H1 (cell line): Measurements from ENCODE around the gene CD38. TPM values are rescaled to one million over a fixed set of nuclear protein-coding genes. Genes with fewer than 3 reads are reported as not detected.
"Not testable (repeated sequence)": the region's sequence is repeated elsewhere in the genome, so short reads cannot be mapped to it uniquely, and the experiment has no call there.

Source experiments
- CTCF ChIA-PET: fragments of 300-600 bp; sonication (Branson Sonifier 250); formaldehyde crosslinking; loops from one replicate; lab custom pipeline; 2021; ENCODE audit not compliant: partially characterized antibody; lab: Charles Lee
- POLR2A ChIA-PET: fragments of 300-600 bp; sonication (Branson Sonifier 250); formaldehyde crosslinking; loops from one replicate; lab custom pipeline; 2021; ENCODE audit warnings: inconsistent platforms; ENCODE audit not compliant: partially characterized antibody; lab: Charles Lee
- DNase-seq, 2 experiments: peaks; one replicate each; pipeline versions ENCODE4 v3.0.0 to v3.0.0-alpha.2; 2010 to 2022; ENCODE audit warnings: low spot score in 2 of 2, low read depth in 1 of 2, mixed read lengths in 1 of 2
- FAIRE-seq: peaks from 2 replicates; lab custom pipeline; 2011; peaks lifted over from hg19 to GRCh38; lab: Jason Lieb, UNC
- H2AFZ ChIP-seq: 2 replicates; pipeline ENCODE4 v1.8.1; 2012; ENCODE audit warnings: low read length, inconsistent platforms
- H2AK5ac ChIP-seq: 2 replicates; pipeline ENCODE4 v1.6.1; 2013; ENCODE audit warnings: low read depth, low read length
- H2BK120ac ChIP-seq: replicated peaks from 2 replicates; pipeline ENCODE3; 2013; ENCODE audit warnings: low read depth, low read length, inconsistent platforms
- H2BK12ac ChIP-seq: 2 replicates; pipeline ENCODE4 v1.6.1; 2013; ENCODE audit warnings: low read depth, low read length
- H2BK15ac ChIP-seq: 2 replicates; pipeline ENCODE4 v1.6.1; 2013; ENCODE audit warnings: low read length
- H2BK20ac ChIP-seq: 2 replicates; pipeline ENCODE4 v1.6.1; 2013; ENCODE audit warnings: low read length
- H2BK5ac ChIP-seq: 2 replicates; pipeline ENCODE4 v1.6.1; 2013; ENCODE audit warnings: low read depth, low read length
- H3K14ac ChIP-seq: 2 replicates; pipeline ENCODE4 v1.6.1; 2013; ENCODE audit warnings: inconsistent platforms; ENCODE audit not compliant: insufficient read length
- H3K18ac ChIP-seq: 2 replicates; pipeline ENCODE4 v1.6.1; 2013; ENCODE audit warnings: low read length; ENCODE audit errors: extremely low read depth
- H3K23ac ChIP-seq: 2 replicates; pipeline ENCODE4 v1.6.1; 2013; ENCODE audit warnings: inconsistent platforms; ENCODE audit not compliant: insufficient read length
- H3K23me2 ChIP-seq: 2 replicates; pipeline ENCODE4 v1.6.1; 2013; ENCODE audit warnings: low read depth, low read length
- H3K27ac ChIP-seq: 2 replicates; pipeline ENCODE4 v1.6.1; 2011; ENCODE audit warnings: low read depth, low read length, inconsistent platforms
- H3K27me3 ChIP-seq, 4 experiments: replicated peaks in 1 of 4; 1 replicate in 1 of 4; 2 replicates in 3 of 4; pipeline versions ENCODE4 v1.6.1 to v1.8.1; 2011 to 2013; ENCODE audit warnings: low read length in 3 of 4, mild to moderate bottlenecking in 3 of 4, inconsistent platforms in 2 of 4, mixed read lengths in 2 of 4, moderate library complexity in 1 of 4; ENCODE audit not compliant: control insufficient read depth in 3 of 4, insufficient read depth in 3 of 4; ENCODE audit errors: extremely low read depth in 1 of 4
- H3K36me3 ChIP-seq, 4 experiments: 2 replicates each; pipeline versions ENCODE4 v1.6.1 to v1.8.1; 2011 to 2013; ENCODE audit warnings: mild to moderate bottlenecking in 4 of 4, low read length in 3 of 4, moderate library complexity in 2 of 4, control low read depth in 1 of 4, inconsistent platforms in 1 of 4; ENCODE audit not compliant: insufficient read depth in 4 of 4, control insufficient read depth in 2 of 4
- H3K4ac ChIP-seq: replicated peaks from 2 replicates; pipeline ENCODE3; 2013; ENCODE audit warnings: low read length, low read depth, mixed read lengths, inconsistent platforms; ENCODE audit not compliant: insufficient read length
- H3K4me1 ChIP-seq, 4 experiments: replicated peaks in 1 of 4; 1 replicate in 1 of 4; 2 replicates in 3 of 4; pipeline versions ENCODE4 v1.6.1 to v1.8.1; 2011 to 2013; ENCODE audit warnings: low read length in 3 of 4, inconsistent platforms in 2 of 4, mixed read lengths in 1 of 4; ENCODE audit not compliant: insufficient read depth in 4 of 4, control insufficient read depth in 3 of 4
- H3K4me2 ChIP-seq, 2 experiments: 2 replicates each; pipeline versions ENCODE4 v1.6.1 to v1.8.1; 2011 to 2013; ENCODE audit warnings: low read depth in 2 of 2, low read length in 2 of 2, control low read depth in 1 of 2, inconsistent platforms in 1 of 2, mild to moderate bottlenecking in 1 of 2; ENCODE audit not compliant: insufficient read depth in 1 of 2
- H3K4me3 ChIP-seq, 4 experiments: fragments of 200-600, 300-600 bp in 1 of 4; sonication (generic), shearing (Covaris generic), sonication (Bioruptor Twin) in 1 of 4; 2 replicates each; pipeline versions ENCODE4 v1.5.1 to v1.8.1; 2011 to 2016; ENCODE audit warnings: low read length in 4 of 4, low read depth in 3 of 4, control low read depth in 2 of 4, inconsistent platforms in 2 of 4, mild to moderate bottlenecking in 2 of 4, mixed read lengths in 1 of 4, moderate library complexity in 1 of 4; ENCODE audit not compliant: insufficient read depth in 2 of 4; ENCODE audit errors: extremely low read depth in 1 of 4
- H3K56ac ChIP-seq: replicated peaks from 2 replicates; pipeline ENCODE3; 2013; ENCODE audit warnings: low read depth, mild to moderate bottlenecking, mixed read lengths, low read length, inconsistent platforms; ENCODE audit not compliant: insufficient read length
- H3K79me1 ChIP-seq: 2 replicates; pipeline ENCODE4 v1.6.1; 2013; ENCODE audit warnings: low read depth, low read length, control low read depth
- H3K79me2 ChIP-seq, 2 experiments: 2 replicates each; pipeline versions ENCODE4 v1.6.1 to v1.8.1; 2012 to 2013; ENCODE audit warnings: low read length in 2 of 2, mild to moderate bottlenecking in 2 of 2, inconsistent platforms in 1 of 2; ENCODE audit not compliant: insufficient read depth in 2 of 2, control insufficient read depth in 1 of 2
- H3K9ac ChIP-seq, 4 experiments: replicated peaks in 1 of 4; 1 replicate in 1 of 4; 2 replicates in 3 of 4; pipeline versions ENCODE4 v1.6.1 to v1.8.1; 2011 to 2013; ENCODE audit warnings: low read depth in 3 of 4, low read length in 3 of 4, control low read depth in 2 of 4, mild to moderate bottlenecking in 2 of 4, moderate library complexity in 2 of 4, inconsistent platforms in 1 of 4; ENCODE audit errors: extremely low read depth in 1 of 4
- H3K9me3 ChIP-seq, 2 experiments: 2 replicates each; pipeline versions ENCODE4 v1.6.1 to v1.8.1; 2012 to 2013; ENCODE audit warnings: mild to moderate bottlenecking in 2 of 2, moderate library complexity in 2 of 2, control low read depth in 1 of 2, inconsistent platforms in 1 of 2, low read depth in 1 of 2, low read length in 1 of 2, mixed read lengths in 1 of 2; ENCODE audit not compliant: insufficient read depth in 2 of 2
- H4K20me1 ChIP-seq, 2 experiments: replicated peaks in 1 of 2; 2 replicates each; pipeline versions ENCODE3 to v1.8.1; 2011 to 2013; ENCODE audit warnings: inconsistent platforms in 2 of 2, low read length in 2 of 2, mild to moderate bottlenecking in 1 of 2; ENCODE audit not compliant: insufficient read depth in 2 of 2, control insufficient read depth in 1 of 2
- H4K5ac ChIP-seq: 2 replicates; pipeline ENCODE4 v1.6.1; 2013; ENCODE audit warnings: low read length, low read depth, mixed read lengths, inconsistent platforms; ENCODE audit not compliant: insufficient read length
- H4K8ac ChIP-seq: 2 replicates; pipeline ENCODE4 v1.8.0; 2013; ENCODE audit warnings: mild to moderate bottlenecking, moderate library complexity, low read length, inconsistent platforms; ENCODE audit not compliant: insufficient read depth; ENCODE audit errors: extremely low read depth
- H4K91ac ChIP-seq: replicated peaks from 2 replicates; pipeline ENCODE3; 2013; ENCODE audit warnings: low read length, mixed read lengths, inconsistent platforms; ENCODE audit not compliant: insufficient read length
- polyA plus RNA-seq, 7 experiments: library from polyadenylated mRNA; depleted of rRNA in 3 of 7; stranded (reverse) in 5 of 7; unstranded in 2 of 7; fragments of >200 nt in 5 of 7; fragments of 200-250 nt in 2 of 7; gene quantifications; 1 replicate in 5 of 7; 2 replicates in 1 of 7; 4 replicates in 1 of 7; pipeline versions ENCODE4 v1.2.1 to v1.2.3, GENCODE V29; 2011 to 2013; ENCODE audit warnings: missing spikeins in 2 of 7, mixed read lengths in 2 of 7
- total RNA-seq: library from RNA; stranded (reverse); fragmentation: NEBNext Ultra II Directional; extraction: Animal tissue kit (Norgen Biotek cat#: 25700); gene quantifications from 2 replicates; pipeline ENCODE4 v1.2.1, GENCODE V29; 2021

Gene CD38
- total and polyA plus RNA-seq, 2 of the 8 experiments (the other 6 are each of a cell fraction or from before 2014, with no cell fraction given): 0.14 to 0.24 TPM

- H4K5ac ChIP-seq, H4K91ac ChIP-seq, H3K9me3 ChIP-seq, H3K23ac ChIP-seq, H3K4me3 ChIP-seq, H3K79me2 ChIP-seq, H2BK5ac ChIP-seq, H2AK5ac ChIP-seq, H2AFZ ChIP-seq, DNase-seq, H3K4ac ChIP-seq, H2BK120ac ChIP-seq, H3K4me1 ChIP-seq, H3K9ac ChIP-seq, H2BK12ac ChIP-seq, H2BK20ac ChIP-seq, H3K79me1 ChIP-seq, H3K36me3 ChIP-seq, POLR2A ChIA-PET, H4K8ac ChIP-seq, H4K20me1 ChIP-seq, H3K14ac ChIP-seq, FAIRE-seq, H3K27me3 ChIP-seq, H3K27ac ChIP-seq, H3K23me2 ChIP-seq, H3K18ac ChIP-seq, H3K4me2 ChIP-seq, H2BK15ac ChIP-seq, H3K56ac ChIP-seq: not testable (repeated sequence)
- CTCF ChIA-PET: interaction anchor here (0.6 to 1.1 kb wide), 3 partner anchors 11 to 1825 kb away, joined by 3 to 5 read pairs (median 3); no protein-coding TSS in a partner anchor
Observed at GRCh38 chr4:15762460-15762859, 15.7 kb upstream of the CD38 start.
